AG08395 (cell line): ENCODE data around the gene PHLPP1.
A peak's percentile ranks its signal among the peaks of the same experiment; 100 is the strongest.
"Not testable (repeated sequence)": the region's sequence is repeated elsewhere in the genome, so short reads cannot be mapped to it uniquely, and the experiment has no call there.

Source experiments
- DNase-seq: peaks from one replicate; pipeline ENCODE4 v3.0.0; 2012; ENCODE audit warnings: mixed read lengths, low spot score

Gene PHLPP1

DNA sequence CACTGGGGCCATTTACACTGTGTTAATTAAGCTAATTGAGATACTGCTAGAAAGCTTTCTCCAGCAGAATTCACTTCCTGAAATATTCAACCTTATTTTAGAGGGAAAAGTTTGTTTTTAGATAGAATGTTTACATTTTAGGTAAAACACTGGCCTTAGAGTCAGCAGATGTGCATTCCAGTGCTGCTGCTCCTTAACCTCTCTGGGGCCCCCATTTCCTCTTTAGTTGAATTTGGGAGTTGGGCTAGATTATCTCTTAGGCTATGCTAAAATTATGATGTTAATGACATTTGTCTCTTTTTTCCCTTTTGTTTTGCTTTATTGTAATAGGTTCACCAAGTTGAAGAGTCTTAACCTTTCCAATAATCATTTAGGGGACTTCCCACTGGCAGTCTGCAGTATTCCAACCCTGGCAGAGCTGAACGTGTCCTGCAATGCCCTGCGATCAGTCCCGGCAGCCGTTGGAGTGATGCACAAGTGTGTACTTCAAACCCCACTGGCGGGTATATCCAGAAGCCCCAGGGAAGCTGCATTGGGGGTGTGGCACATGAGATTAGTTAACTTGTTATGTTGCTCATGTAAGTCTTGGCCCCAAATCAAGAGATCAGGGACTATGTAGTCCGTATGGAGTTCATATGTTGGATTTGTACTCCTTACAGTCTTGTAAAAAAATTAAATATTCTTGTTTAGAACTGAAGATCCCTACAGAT is 179.5 kb downstream of the PHLPP1 start:
- no peak for DNase-seq

DNA sequence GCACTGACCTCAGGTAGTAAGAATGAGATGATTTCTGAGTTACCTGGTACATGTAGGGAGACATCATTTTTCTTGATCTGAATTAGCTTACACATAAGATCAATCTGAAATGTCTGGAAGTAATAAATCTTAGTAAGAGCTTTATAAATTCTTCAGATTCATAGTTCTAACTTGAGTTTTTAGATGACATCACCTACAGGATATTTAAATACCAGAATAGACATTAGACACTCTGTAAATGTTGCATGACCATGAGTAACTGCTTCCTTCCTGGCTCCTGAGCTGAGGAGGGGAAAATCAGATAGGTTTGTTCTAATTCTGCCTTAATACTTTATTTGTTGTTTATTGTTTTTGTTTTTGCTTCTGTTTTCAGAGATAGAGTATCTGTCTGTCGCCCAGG is 181.8 kb downstream of the PHLPP1 start:
- DNase-seq: peak; percentile 54

DNA sequence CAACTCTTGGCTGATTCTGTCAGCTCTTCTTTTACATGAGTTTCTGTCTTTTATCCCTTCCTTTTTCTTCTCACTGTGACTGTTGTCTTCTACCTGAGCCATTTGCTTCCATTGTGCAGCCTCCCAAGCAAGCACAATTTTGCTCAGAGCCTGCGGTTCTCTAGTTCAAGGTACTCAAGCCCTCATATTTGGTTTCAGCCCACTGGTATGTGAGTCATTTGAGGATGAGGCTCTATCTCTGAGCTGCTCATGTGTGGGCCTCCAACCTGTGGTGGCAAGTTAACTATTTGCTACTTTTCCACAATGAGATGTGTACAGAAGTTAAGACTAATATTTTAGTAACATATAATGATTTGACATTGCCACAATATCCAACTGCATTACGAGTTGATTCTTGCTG is 183.0 kb downstream of the PHLPP1 start:
- DNase-seq: no peak

DNA sequence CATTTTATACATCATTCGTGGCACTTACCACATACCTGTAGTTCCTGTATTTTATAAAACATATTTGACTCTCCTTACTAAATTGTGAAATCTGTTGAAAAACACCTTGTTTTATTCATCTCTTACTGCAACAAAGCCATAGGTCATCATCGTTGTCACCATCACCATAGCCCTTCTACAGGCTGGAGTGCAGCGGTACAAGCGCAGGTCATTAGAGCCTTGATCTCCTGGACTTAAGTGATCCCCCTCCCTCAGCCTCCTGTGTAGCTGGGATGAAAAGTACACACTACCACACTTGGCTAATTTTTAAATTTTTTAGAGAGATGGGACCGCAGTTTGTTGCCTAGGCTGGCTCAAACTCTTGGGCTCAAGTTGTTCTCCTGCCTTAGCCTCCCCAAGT is 184.2 kb downstream of the PHLPP1 start:
- DNase-seq: no peak

DNA sequence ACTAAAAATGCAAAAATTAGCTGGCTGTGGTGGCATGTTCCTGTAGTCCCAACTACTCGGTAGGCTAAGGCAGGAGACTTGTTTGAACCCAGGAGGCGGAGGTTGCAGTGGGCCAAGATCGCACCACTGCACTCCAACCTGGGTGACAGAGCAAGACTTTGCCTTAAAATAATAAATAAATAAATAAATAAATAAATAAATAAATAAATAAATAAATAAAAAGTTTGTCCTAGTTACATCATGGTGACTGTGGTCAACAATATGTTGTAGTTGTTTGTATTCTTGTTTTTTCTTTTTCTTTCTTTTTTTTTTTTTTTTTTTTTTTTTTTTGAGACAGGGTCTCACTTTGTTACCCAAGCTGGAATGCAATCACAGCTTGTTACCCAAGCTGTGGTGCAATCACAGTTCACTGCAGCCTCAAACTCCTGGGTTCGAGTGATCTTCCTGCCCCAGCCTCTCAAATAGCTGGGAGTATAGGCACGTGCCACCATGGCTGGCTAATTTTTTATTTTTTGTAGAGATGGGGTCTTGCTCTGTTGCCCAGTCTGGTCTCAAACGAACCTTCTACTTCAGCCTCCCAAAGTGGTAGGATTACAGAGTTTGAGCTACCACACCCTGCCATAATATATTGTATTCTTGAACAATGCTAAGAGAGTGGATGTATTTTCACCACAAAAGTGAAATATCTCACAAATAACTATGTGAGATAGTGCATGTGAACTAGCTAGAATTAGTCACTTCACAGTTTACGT is 185.0 kb downstream of the PHLPP1 start:
- no peak for DNase-seq

DNA sequence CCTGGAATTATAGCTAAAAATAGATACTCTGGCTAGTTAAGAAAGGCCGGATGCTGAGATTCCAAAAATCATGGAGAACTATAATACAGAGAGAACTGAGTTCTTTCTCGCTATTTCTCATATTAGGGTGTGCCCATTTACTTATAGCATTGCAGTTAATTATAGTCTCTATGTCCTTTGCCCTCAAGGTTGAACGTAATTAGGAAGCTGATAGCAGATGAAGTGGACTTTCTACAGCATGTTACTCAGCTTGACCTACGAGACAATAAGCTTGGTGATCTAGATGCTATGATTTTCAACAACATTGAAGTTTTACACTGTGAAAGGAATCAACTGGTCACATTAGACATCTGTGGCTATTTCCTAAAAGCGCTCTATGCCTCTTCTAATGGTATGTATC is 187.4 kb downstream of the PHLPP1 start:
- DNase-seq: no peak

DNA sequence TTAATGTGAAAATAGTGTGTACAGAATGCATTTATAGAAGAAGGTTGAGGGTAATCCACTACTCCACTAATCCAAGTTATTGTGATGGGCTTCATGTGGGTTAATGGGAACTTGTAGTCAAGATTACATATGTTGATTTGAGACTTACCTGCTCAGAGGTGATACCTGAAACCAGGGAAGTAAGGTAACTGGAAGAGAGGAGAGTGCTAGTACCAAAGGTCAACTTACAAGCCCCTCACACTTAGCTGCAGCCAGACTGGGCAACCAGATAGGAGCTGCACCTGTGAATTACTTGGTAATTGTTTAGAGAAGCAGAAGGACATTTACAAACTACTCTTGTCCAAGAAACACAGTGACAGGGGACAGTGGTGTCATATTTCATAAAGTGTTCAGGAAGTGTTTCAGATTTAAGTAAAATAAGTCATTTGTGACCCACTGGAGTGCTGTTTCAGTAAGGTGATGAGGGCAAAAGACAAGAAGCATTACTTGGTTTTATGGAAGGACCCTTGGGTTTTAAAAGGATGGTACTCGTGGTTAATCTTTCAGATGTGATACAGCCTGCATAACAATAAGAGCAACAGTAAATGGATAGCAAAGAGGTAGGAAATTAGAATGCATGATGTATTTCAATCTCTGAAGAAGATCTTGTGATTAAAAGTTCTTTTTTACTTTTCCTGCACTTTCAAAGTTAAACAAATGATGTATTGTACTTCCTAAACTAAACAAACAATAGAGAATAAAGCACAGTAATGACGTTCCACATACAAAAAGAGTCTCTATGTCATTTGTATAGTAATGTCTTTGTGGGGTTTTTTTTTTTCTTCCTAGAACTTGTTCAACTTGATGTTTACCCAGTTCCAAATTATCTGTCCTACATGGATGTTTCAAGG is 189.3 kb downstream of the PHLPP1 start:
- no peak for DNase-seq

DNA sequence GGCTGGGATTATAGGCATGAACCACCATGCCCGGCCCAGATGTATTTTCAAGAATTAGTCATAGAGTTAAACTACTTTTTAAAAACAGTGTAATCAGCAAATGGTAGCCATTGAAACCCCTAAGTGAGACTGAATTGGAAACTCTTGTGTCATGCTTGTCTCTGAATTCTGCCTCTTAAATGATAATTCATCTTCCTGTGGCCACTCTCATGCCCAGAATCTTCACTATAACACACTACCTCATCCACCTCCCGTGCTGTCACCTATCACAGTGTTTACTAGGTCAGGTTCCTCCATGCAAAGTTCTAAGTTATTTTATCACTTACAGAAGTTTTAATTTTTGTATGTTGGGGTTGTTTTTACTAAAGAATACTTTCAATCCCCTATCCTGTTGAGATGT is 197.5 kb downstream of the PHLPP1 start:
- no peak for DNase-seq

DNA sequence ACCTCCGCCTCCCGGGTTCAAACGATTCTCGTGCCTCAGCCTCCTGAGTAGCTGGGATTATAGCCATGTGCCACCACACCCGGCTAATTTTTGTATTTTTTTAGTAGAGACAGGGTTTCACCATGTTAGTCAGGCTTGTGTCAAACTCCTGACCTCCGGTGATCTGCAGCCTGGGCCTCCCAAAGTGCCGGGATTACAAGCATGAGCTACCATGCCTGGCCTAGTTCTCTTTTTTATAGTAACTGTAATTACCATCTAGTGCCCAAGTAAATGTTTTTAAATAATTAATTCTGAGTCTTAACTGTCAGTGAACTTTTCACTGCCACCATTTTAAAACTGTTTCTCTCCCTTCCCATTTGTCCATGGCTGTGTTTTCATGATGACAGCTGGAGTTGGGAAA is 198.5 kb downstream of the PHLPP1 start:
- not testable (repeated sequence) for DNase-seq

DNA sequence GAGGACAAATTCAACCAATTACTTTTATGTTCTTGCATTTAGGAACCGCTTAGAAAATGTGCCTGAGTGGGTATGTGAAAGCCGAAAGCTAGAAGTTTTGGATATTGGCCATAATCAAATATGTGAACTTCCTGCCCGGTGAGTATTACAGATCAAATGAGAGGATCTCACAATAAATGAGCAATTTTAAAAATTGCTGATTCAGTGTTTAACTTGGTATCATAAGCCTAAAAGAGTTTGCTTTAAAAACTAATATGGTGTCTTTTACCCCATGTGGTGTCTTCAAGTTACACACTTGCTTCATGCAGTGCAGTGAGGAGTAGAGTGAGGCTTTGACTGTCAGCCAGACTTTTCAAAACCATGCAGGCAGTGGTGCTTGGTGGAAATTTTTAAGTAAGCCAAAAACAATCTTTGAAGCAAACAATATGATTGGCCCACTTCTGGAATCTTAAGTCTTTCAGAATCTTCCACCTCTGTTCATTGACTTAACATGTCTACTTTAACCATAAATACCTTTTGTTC is 199.6 kb downstream of the PHLPP1 start:
- no peak for DNase-seq

DNA sequence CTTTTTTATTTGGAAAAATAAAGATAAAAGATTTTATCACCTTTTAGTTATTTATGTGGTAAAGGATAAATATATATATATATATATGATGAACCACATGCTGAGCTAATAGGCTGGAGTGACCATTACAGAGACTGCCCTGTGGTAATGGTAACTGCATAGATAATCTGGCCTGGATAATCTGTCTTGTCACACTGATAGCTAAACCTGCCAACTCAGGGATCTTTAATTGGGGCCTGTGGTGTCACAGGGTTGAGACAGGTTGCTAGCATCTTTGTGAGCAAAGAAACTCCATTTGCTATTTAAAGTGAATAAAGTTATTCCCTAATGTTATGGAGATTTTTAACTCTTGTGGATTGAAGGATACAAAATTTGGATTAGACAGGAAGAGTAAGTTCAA is 203.0 kb downstream of the PHLPP1 start:
- DNase-seq: no peak

DNA sequence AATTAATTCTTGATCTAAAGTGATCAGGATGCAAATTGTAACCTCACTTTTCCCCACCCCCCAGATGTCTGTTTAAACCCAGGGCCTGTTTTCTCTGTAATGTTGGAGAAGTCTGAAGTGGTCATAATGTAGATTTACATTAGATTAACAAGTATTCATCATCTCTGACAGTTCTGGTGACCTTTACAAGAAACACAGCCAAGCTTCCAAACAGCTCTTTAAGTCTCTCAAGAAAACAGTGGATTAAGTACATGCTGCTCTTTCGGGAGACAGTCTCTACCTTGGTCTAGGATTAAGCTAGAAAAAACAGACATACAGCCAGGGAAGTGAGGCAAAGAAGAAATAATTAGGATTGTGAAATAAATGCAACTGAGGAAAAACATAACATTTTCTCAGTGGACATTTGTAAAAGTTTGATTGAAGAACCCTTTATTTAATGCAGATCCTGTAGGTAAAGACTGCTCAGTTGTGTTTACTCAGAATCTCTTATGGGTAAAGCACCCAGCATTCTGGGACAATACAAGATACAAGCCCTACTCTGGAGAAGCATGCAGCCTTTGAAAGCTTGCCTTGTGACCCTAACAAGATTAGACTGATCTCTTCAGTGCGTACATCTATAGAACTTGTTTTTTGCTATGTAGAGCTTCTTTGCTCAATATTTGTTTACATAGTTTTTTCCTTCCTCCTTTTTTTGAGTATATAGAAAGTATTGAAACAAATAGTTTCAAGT is 203.9 kb downstream of the PHLPP1 start:
- DNase-seq: no peak

DNA sequence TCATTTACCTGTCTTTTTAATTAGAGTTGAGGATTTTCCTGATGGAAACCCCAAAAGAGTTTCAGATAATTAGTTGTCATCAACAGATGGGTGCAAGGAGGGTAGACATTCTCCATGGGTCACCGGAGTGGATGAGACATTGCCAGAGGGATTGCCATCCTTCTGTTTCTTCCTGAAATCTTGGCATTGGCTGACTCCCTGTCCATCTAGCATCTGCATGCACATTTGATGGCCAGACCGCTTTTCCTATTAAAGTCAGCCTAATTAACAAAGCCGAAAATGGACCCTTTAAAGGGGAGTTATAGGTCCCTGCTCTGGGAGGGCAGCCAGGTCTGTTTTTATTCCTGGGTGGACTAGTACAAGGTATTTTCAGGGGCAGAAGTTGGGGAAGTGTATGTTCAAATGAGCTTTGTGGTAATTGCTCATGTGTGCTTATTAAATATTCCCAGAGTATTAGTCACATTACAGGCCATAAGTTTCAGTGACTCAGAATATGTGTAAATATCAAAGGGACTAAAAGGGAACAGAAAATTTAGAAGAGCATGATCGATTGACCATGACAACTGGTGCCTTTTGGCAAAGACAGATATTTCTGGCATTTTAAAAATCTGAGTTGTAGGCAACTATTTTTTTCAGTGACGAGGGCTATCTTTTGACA is 209.8 kb downstream of the PHLPP1 start:
- peak; percentile 35 for DNase-seq

DNA sequence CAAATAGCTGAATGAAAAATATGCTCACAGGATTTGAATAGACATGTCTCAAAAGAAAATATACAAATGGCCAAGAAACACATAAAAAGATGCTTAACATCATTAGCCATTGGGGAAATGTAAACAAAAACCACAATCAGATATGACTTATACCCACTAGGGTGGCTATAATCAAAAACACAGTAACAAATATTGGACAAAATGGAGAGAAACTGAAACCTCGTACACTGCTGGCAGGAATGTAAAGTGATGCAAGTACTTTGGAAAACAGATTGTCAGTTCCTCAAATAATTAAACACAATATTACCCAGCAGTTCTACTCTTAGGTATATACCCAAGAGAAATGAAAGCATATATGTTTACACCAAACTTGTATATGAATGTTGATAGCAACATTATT is 213.0 kb downstream of the PHLPP1 start:
- DNase-seq: no peak

DNA sequence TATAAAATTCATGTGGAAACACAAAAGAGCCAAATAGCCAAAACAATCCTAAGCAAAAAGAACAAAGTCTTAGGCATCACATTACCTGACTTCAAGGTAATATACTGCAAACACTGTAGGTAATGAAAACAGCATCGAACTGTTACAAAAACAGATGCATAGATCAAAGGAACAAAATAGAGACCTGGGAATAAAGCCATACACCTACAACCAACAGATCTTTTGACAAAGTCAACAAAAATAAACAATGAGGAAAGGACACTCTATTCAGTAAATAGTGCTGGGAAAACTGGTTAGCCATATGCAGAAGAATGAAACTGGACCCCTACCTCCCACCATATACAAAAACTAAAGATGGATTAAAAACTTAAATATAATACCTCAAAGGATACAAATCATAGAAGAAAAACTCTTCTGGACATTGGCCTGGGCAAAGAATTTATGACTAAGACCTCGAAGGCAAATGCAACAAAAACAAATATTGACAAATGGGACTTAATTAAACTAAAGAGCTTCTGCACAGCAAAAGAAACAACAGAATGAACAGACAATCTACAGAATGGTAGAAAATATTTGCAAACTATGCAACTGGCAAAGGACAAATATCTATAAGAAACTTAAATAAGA is 218.0 kb downstream of the PHLPP1 start:
- DNase-seq: no peak

DNA sequence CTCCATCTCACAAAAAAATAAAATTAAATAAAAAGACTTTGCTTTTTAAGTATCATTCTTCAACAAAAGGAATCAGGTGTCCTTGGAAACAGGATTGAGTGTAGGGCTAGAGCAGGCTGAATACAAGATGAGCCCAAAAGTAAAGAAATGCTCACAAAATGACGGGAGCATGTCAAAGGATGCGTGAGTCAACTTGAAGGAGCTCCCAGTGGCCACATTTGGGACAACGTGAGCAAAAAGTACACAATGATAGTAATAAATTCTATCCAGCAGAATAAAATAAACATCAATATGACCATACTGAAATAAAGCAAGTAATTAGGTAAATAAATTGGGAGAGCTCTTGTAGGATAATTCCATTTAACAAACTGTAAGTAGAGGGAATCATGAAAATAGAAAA is 220.7 kb downstream of the PHLPP1 start:
- no peak for DNase-seq

DNA sequence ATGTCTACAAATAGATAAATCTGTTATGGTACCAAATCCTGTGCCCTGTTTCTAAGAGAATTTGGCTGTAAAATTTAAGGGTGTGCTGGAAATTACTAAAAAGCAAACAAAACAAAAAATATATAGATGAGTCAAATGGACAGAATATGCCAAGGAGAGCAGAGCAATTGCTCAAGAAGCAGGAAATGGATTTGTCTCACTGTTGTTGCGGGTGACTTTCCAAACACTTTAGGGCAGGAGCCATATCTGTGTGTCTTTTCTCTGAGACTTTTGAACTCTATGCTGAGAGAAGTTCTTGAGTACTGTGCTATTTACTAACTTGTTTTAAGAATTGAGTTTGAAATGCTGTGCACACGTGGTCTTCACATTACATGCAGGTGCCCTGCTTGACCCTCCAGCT is 221.7 kb downstream of the PHLPP1 start:
- DNase-seq: peak; percentile 17

DNA sequence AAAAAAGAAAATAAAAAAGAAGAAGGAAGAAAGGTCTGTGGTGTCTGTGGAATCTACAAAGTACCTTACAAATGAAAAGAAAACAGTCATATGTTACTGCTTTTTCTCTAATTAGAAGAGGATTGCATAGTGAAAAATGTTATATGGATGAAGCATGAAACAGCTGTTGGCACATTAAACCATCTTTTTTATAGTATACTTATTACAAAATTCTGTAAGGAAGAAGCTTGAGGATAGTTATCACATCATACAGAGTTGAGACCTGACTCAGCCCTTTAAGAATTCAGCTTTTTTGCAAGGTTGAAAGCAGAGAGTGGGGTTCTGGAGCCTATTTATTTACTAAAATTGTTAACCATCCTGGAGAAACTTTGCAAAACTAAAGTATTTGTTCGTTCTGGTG is 222.7 kb downstream of the PHLPP1 start:
- peak; percentile 30 for DNase-seq

DNA sequence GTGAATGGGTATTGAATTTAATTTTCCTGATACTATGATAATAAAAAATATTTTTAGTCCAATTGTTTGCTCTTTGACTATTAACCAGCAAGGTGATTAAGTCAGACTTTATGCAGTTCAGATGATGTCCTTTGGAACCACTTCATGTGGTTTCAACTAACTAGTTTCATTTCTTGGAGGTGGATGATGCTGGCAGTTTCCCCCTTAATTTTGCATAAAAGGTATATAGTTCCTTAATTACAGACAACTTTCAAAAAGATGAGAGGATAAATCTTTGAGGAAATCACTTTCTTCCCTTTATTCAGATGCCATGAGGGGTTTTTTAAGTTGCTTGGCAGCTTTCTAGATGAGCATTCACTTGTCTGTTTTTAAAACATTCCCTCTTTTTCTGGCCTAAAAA is 223.1 kb downstream of the PHLPP1 start:
- DNase-seq: no peak

DNA sequence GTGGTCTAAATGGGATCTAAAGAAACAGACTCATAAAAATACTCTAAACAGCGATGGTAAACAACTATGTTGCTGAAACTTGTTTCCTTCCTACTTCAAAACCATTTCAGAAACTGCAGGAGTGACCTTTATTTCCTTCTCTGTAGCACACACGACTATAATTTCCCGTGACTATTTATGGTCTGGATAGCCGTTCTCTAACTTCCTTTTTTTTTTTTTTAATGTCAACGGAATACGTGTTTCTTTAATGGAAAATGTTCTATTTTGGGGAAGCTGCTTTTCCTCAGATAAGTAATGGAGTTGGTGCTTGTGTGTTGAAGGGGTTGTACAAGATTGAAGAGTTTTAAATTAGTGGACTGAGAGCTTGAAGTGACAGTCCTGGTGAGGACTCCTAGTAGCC is 224.1 kb downstream of the PHLPP1 start:
- no peak for DNase-seq

DNA sequence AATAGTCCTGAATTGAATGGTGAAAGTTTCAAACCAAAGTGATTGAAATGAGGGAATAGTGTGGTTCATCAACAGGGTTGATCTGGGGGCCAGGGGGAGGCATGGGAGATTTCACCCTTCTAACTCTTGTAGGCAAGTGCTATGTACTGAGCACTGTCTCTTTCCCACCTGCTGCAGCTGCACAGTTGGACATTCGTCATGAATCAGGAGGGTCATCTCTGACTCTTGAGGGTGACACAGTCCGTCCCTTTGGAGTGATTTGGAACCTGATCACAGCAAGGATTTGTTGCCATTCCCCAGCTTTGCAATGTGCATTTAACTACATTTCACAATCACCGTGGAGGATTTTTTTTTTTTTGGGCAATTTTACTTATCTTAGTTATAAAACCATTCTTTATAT is 224.6 kb downstream of the PHLPP1 start:
- DNase-seq: no peak
